ENCODE results near the gene SLC25A20. TPM values are rescaled to one million over a fixed set of nuclear protein-coding genes. Genes with fewer than 3 reads are reported as not detected.

The SLC25A20 gene
- 100 to 1,000 TPM in 1 of 4 donors, 10 to 100 TPM in 3; 38.3 to 150 (median 76.4) TPM for polyA plus RNA-seq
- long read RNA-seq, donor 1, result 0 reads
- long read RNA-seq, donor 2, transcript SLC25A20-201 (9 exons, 1,879 nt), result major isoform, 7 of 29 reads
- long read RNA-seq, donor 2, partial matches to known transcripts, result 12 of 29 reads
- long read RNA-seq, donor 2, other reads (novel, unspliced or antisense), result 9 of 29 reads
- long read RNA-seq, donor 3, transcript SLC25A20-201 (9 exons, 1,879 nt), result major isoform, 10 of 43 reads
- long read RNA-seq, donor 3, partial matches to known transcripts, result 30 of 43 reads
- long read RNA-seq, donor 3, other reads (novel, unspliced or antisense), result 0 of 43 reads
- long read RNA-seq, donor 4, result 0 reads
- long read RNA-seq, donor 5, partial matches to known transcripts, result 0 of 2 reads
- long read RNA-seq, donor 5, other reads (novel, unspliced or antisense), result 0 of 2 reads
- long read RNA-seq, donor 6, transcript SLC25A20-201 (9 exons, 1,879 nt), result major isoform, 12 of 19 reads
- long read RNA-seq, donor 6, partial matches to known transcripts, result 5 of 19 reads
- long read RNA-seq, donor 6, other reads (novel, unspliced or antisense), result 0 of 19 reads
- long read RNA-seq, donor 7, result 0 reads
- long read RNA-seq, donor 8, result 0 reads
- long read RNA-seq, donor 9, partial matches to known transcripts, result 0 of 1 reads
- long read RNA-seq, donor 9, other reads (novel, unspliced or antisense), result 0 of 1 reads
- long read RNA-seq, donor 10, transcript SLC25A20-201 (9 exons, 1,879 nt), result major isoform, 13 of 14 reads
- long read RNA-seq, donor 10, partial matches to known transcripts, result 0 of 14 reads
- long read RNA-seq, donor 10, other reads (novel, unspliced or antisense), result 0 of 14 reads

GRCh38 chr3:48898383-48899234, at the start of gene SLC25A20:
SLC25A20 (minus strand) TSS chr3:48898882; CDS start chr3:48898794, 88 bp downstream.
- peak; percentile 94 to 96 for DNase-seq
- FAIRE-seq, result no peak
- H3K36me3 ChIP-seq (ENCODE audit: control insufficient read depth in 3 of 3, insufficient read depth in 2 of 3, low read depth in 1 of 3, low read length in 3 of 3), result no peaks in the 10 kb centered on the region
- 2 to 3% (median 3%) methylated on average over 37 to 54 of the region's 54 CpGs for WGBS, 3 donors
- peak within 1 kb of the TSS; percentile 83 to 96 (median 84) for H3K27ac ChIP-seq (ENCODE audit: low read depth in 1 of 3, low read length in 2 of 3)
- H3K9me3 ChIP-seq (ENCODE audit: control insufficient read depth in 2 of 2, insufficient read depth in 1 of 2, low read depth in 1 of 2, low read length in 1 of 2), result no peaks in the 10 kb centered on the region
- no peaks in the 10 kb centered on the region for H3K27me3 ChIP-seq (ENCODE audit: control insufficient read depth in 3 of 3, insufficient read depth in 3 of 3, low read length in 3 of 3)
- peaks cover 2 to 19% (median 6%) of the 10 kb centered on the region in 3 donors for H3K4me1 ChIP-seq (ENCODE audit: control insufficient read depth in 3 of 3, insufficient read depth in 2 of 3, low read depth in 1 of 3, low read length in 2 of 3)
- peak within 1 kb of the TSS; percentile 63 to 84 (median 64) for H3K4me3 ChIP-seq (ENCODE audit: low read depth in 1 of 3, low read length in 3 of 3)

GRCh38 chr3:48945891-48946549, 47.3 kb upstream of the SLC25A20 start:
- no peak overlapping the region for H3K4me3 ChIP-seq (ENCODE audit: low read depth in 1 of 3, low read length in 3 of 3)
- DNase-seq (no peak), FAIRE-seq (no peak)
- peaks cover 5 to 7% (median 6%) of the 10 kb centered on the region in 3 donors for H3K36me3 ChIP-seq (ENCODE audit: control insufficient read depth in 3 of 3, insufficient read depth in 2 of 3, low read depth in 1 of 3, low read length in 3 of 3)
- no peaks in the 10 kb centered on the region for H3K27me3 ChIP-seq (ENCODE audit: control insufficient read depth in 3 of 3, insufficient read depth in 3 of 3, low read length in 3 of 3)
- H3K9me3 ChIP-seq (ENCODE audit: control insufficient read depth in 2 of 2, insufficient read depth in 1 of 2, low read depth in 1 of 2, low read length in 1 of 2), result no peaks in the 10 kb centered on the region
- WGBS, 3 donors, result 74 to 87% (median 80%) methylated on average over 4 of the region's 4 CpGs
- H3K4me1 ChIP-seq (ENCODE audit: control insufficient read depth in 3 of 3, insufficient read depth in 2 of 3, low read depth in 1 of 3, low read length in 2 of 3), result no peaks in the 10 kb centered on the region
- no peak overlapping the region for H3K27ac ChIP-seq (ENCODE audit: low read depth in 1 of 3, low read length in 2 of 3)

GRCh38 chr3:48945432-48945831, 46.8 kb upstream of the SLC25A20 start:
- DNase-seq (no peak), FAIRE-seq (no peak)
- Histone ChIP-seq H3K9me3 (ENCODE audit: control insufficient read depth in 2 of 2, insufficient read depth in 1 of 2, low read depth in 1 of 2, low read length in 1 of 2) (no peaks in the 10 kb centered on the region), H3K27ac (ENCODE audit: low read depth in 1 of 3, low read length in 2 of 3) (no peak overlapping the region), H3K36me3 (ENCODE audit: control insufficient read depth in 3 of 3, insufficient read depth in 2 of 3, low read depth in 1 of 3, low read length in 3 of 3) (peaks cover 5 to 7% (median 6%) of the 10 kb centered on the region in 3 donors), H3K27me3 (ENCODE audit: control insufficient read depth in 3 of 3, insufficient read depth in 3 of 3, low read length in 3 of 3) (no peaks in the 10 kb centered on the region), H3K4me3 (ENCODE audit: low read depth in 1 of 3, low read length in 3 of 3) (no peak overlapping the region), H3K4me1 (ENCODE audit: control insufficient read depth in 3 of 3, insufficient read depth in 2 of 3, low read depth in 1 of 3, low read length in 2 of 3) (no peaks in the 10 kb centered on the region)
- 83 to 92% (median 90%) methylated on average over 2 of the region's 2 CpGs for WGBS, 3 donors

GRCh38 chr3:48938689-48939088, 40.0 kb upstream of the SLC25A20 start:
- H3K27ac ChIP-seq (ENCODE audit: low read depth in 1 of 3, low read length in 2 of 3), result no peak overlapping the region
- FAIRE-seq (no peak), DNase-seq (no peak)
- H3K4me3 ChIP-seq (ENCODE audit: low read depth in 1 of 3, low read length in 3 of 3), result no peak overlapping the region
- H3K9me3 ChIP-seq (ENCODE audit: control insufficient read depth in 2 of 2, insufficient read depth in 1 of 2, low read depth in 1 of 2, low read length in 1 of 2), result no peaks in the 10 kb centered on the region
- no peaks in the 10 kb centered on the region for H3K4me1 ChIP-seq (ENCODE audit: control insufficient read depth in 3 of 3, insufficient read depth in 2 of 3, low read depth in 1 of 3, low read length in 2 of 3)
- peaks cover 2 to 8% (median 8%) of the 10 kb centered on the region in 3 donors for H3K36me3 ChIP-seq (ENCODE audit: control insufficient read depth in 3 of 3, insufficient read depth in 2 of 3, low read depth in 1 of 3, low read length in 3 of 3)
- H3K27me3 ChIP-seq (ENCODE audit: control insufficient read depth in 3 of 3, insufficient read depth in 3 of 3, low read length in 3 of 3), result no peaks in the 10 kb centered on the region
- WGBS, 3 donors, result 84 to 87% (median 84%) methylated on average over 3 of the region's 3 CpGs

GRCh38 chr3:48938156-48938555, 39.5 kb upstream of the SLC25A20 start:
- no peak overlapping the region for H3K4me3 ChIP-seq (ENCODE audit: low read depth in 1 of 3, low read length in 3 of 3)
- no peaks in the 10 kb centered on the region for H3K4me1 ChIP-seq (ENCODE audit: control insufficient read depth in 3 of 3, insufficient read depth in 2 of 3, low read depth in 1 of 3, low read length in 2 of 3)
- H3K9me3 ChIP-seq (ENCODE audit: control insufficient read depth in 2 of 2, insufficient read depth in 1 of 2, low read depth in 1 of 2, low read length in 1 of 2), result no peaks in the 10 kb centered on the region
- H3K36me3 ChIP-seq (ENCODE audit: control insufficient read depth in 3 of 3, insufficient read depth in 2 of 3, low read depth in 1 of 3, low read length in 3 of 3), result peaks cover 2 to 11% (median 8%) of the 10 kb centered on the region in 3 donors
- H3K27ac ChIP-seq (ENCODE audit: low read depth in 1 of 3, low read length in 2 of 3), result no peak overlapping the region
- no peaks in the 10 kb centered on the region for H3K27me3 ChIP-seq (ENCODE audit: control insufficient read depth in 3 of 3, insufficient read depth in 3 of 3, low read length in 3 of 3)
- DNase-seq (no peak), FAIRE-seq (no peak)

GRCh38 chr3:48935530-48935929, 36.8 kb upstream of the SLC25A20 start:
- Histone ChIP-seq H3K27ac (ENCODE audit: low read depth in 1 of 3, low read length in 2 of 3) (no peak overlapping the region), H3K9me3 (ENCODE audit: control insufficient read depth in 2 of 2, insufficient read depth in 1 of 2, low read depth in 1 of 2, low read length in 1 of 2) (no peaks in the 10 kb centered on the region), H3K4me3 (ENCODE audit: low read depth in 1 of 3, low read length in 3 of 3) (no peak overlapping the region), H3K27me3 (ENCODE audit: control insufficient read depth in 3 of 3, insufficient read depth in 3 of 3, low read length in 3 of 3) (no peaks in the 10 kb centered on the region), H3K4me1 (ENCODE audit: control insufficient read depth in 3 of 3, insufficient read depth in 2 of 3, low read depth in 1 of 3, low read length in 2 of 3) (no peaks in the 10 kb centered on the region), H3K36me3 (ENCODE audit: control insufficient read depth in 3 of 3, insufficient read depth in 2 of 3, low read depth in 1 of 3, low read length in 3 of 3) (peaks cover 0 to 27% (median 8%) of the 10 kb centered on the region in 3 donors)
- DNase-seq, result no peak
- FAIRE-seq, result no peak
- WGBS, 3 donors, result 89 to 94% (median 92%) methylated on average over 4 of the region's 4 CpGs

GRCh38 chr3:48934333-48934991, 35.8 kb upstream of the SLC25A20 start:
- H3K36me3 ChIP-seq (ENCODE audit: control insufficient read depth in 3 of 3, insufficient read depth in 2 of 3, low read depth in 1 of 3, low read length in 3 of 3), result peaks cover 0 to 27% (median 8%) of the 10 kb centered on the region in 3 donors
- 92 to 94% (median 93%) methylated on average over 5 of the region's 5 CpGs for WGBS, 3 donors
- FAIRE-seq (no peak), DNase-seq (no peak)
- no peaks in the 10 kb centered on the region for H3K4me1 ChIP-seq (ENCODE audit: control insufficient read depth in 3 of 3, insufficient read depth in 2 of 3, low read depth in 1 of 3, low read length in 2 of 3)
- H3K4me3 ChIP-seq (ENCODE audit: low read depth in 1 of 3, low read length in 3 of 3), result no peak overlapping the region
- H3K27me3 ChIP-seq (ENCODE audit: control insufficient read depth in 3 of 3, insufficient read depth in 3 of 3, low read length in 3 of 3), result no peaks in the 10 kb centered on the region
- no peaks in the 10 kb centered on the region for H3K9me3 ChIP-seq (ENCODE audit: control insufficient read depth in 2 of 2, insufficient read depth in 1 of 2, low read depth in 1 of 2, low read length in 1 of 2)
- no peak overlapping the region for H3K27ac ChIP-seq (ENCODE audit: low read depth in 1 of 3, low read length in 2 of 3)

Data from small intestine (tissue), 16 donors.